ENCODE results near the gene FSTL5. TPM values are rescaled to one million over a fixed set of nuclear protein-coding genes. Genes with fewer than 3 reads are reported as not detected.

Gene FSTL5
- total RNA-seq, 1 experiment from 2014 or later = 1.9 TPM

DNA sequence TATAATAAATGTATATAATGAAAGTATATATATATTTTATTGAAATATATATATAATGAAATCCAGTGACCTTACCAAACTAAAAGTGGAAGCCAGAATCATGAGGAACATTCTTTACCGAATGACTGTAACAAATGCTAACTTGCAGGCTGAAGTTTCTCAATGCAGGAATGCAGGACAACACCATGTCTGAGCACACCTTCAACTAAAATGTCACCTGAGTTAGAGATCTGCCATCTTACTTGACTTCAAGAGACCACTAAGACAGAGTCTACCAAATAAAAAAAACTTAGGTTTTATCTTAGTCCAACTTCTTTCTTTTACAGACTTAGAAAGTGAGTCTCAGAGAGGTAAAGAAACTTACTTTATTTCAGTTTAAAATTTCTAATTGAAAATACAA lies 176.2 kb downstream of the FSTL5 start:
- H3K27me3 Mint-ChIP-seq (ENCODE audit: insufficient read depth, unreplicated experiment) = peaks cover 3% of the 10 kb centered on the region
- Histone ChIP-seq H3K36me3 (ENCODE audit: control insufficient read depth, insufficient read depth, low read length) (no peaks in the 10 kb centered on the region), H3K4me1 (no peaks in the 10 kb centered on the region), H3K27me3 (replicated peaks; ENCODE audit: control insufficient read depth, insufficient read depth, low read length) (no peaks in the 10 kb centered on the region), H3K4me3 (ENCODE audit: low read depth, low read length) (no peak overlapping the region), H3K9me3 (no peaks in the 10 kb centered on the region)
- H3K4me1 Mint-ChIP-seq (ENCODE audit: low read depth, unreplicated experiment) = no peaks in the 10 kb centered on the region
- BruUV-seq (replicated peaks) = no TSS peak
- DNase-seq = no peak
- no peak overlapping the region for H3K4me3 Mint-ChIP-seq (ENCODE audit: unreplicated experiment)
- H3K9me3 Mint-ChIP-seq (ENCODE audit: unreplicated experiment) = no peaks in the 10 kb centered on the region
- CTCF ChIA-PET = no interaction called here
- intact Hi-C loops (cut with micrococcal nuclease; ENCODE audit: unreplicated experiment) = no loop called here
- POLR2A ChIA-PET = no interaction called here
- H3K36me3 Mint-ChIP-seq (ENCODE audit: insufficient read depth, unreplicated experiment) = no peaks in the 10 kb centered on the region
- H3K27ac Mint-ChIP-seq (ENCODE audit: unreplicated experiment) = no peak overlapping the region
- TF ChIP-seq, protein P1, sequence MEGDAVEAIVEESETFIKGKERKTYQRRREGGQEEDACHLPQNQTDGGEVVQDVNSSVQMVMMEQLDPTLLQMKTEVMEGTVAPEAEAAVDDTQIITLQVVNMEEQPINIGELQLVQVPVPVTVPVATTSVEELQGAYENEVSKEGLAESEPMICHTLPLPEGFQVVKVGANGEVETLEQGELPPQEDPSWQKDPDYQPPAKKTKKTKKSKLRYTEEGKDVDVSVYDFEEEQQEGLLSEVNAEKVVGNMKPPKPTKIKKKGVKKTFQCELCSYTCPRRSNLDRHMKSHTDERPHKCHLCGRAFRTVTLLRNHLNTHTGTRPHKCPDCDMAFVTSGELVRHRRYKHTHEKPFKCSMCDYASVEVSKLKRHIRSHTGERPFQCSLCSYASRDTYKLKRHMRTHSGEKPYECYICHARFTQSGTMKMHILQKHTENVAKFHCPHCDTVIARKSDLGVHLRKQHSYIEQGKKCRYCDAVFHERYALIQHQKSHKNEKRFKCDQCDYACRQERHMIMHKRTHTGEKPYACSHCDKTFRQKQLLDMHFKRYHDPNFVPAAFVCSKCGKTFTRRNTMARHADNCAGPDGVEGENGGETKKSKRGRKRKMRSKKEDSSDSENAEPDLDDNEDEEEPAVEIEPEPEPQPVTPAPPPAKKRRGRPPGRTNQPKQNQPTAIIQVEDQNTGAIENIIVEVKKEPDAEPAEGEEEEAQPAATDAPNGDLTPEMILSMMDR (IDR thresholded peaks at IDR 0.05; ENCODE audit: insufficient read depth in 1 of 2, low read depth in 1 of 2, low read length in 1 of 2, severe bottlenecking in 1 of 2, unreplicated experiment in 1 of 2) = no peak

DNA sequence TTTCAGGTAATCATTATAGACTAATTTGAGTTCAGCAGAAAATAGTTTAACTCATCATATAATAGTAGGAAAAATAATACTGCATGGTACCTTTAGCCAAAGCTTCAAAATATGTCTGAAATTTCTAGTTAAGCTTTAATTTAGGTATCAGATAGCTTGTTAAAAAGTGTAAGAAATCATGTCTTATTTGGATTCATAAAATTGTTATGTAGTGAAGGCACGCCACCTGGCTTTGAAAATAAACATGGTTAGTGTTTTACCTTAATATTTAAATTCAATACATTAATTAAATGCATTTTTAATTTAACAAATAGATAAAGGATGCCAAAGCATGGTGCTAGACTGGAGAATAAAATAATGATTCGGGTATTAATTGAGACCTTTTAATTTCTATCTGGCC lies 211.4 kb downstream of the FSTL5 start:
- Mint-ChIP-seq H3K9me3 (ENCODE audit: unreplicated experiment) (no peaks in the 10 kb centered on the region), H3K4me1 (ENCODE audit: low read depth, unreplicated experiment) (no peaks in the 10 kb centered on the region), H3K4me3 (ENCODE audit: unreplicated experiment) (no peak overlapping the region), H3K27me3 (ENCODE audit: insufficient read depth, unreplicated experiment) (no peaks in the 10 kb centered on the region), H3K27ac (ENCODE audit: unreplicated experiment) (no peak overlapping the region), H3K36me3 (ENCODE audit: insufficient read depth, unreplicated experiment) (no peaks in the 10 kb centered on the region)
- no TSS peak for BruUV-seq (replicated peaks)
- TF ChIP-seq, protein P1 (IDR thresholded peaks at IDR 0.05; ENCODE audit: insufficient read depth in 1 of 2, low read depth in 1 of 2, low read length in 1 of 2, severe bottlenecking in 1 of 2, unreplicated experiment in 1 of 2) = no peak
- no peaks in the 10 kb centered on the region for H3K36me3 ChIP-seq (ENCODE audit: control insufficient read depth, insufficient read depth, low read length)
- no peaks in the 10 kb centered on the region for H3K4me1 ChIP-seq
- intact Hi-C loops (cut with micrococcal nuclease; ENCODE audit: unreplicated experiment) = loop anchor here (10.0 kb wide), 1 partner anchor 698 kb away; no protein-coding TSS in a partner anchor
- POLR2A ChIA-PET = no interaction called here
- H3K9me3 ChIP-seq = no peaks in the 10 kb centered on the region
- CTCF ChIA-PET = no interaction called here
- H3K4me3 ChIP-seq (ENCODE audit: low read depth, low read length) = no peak overlapping the region
- no peaks in the 10 kb centered on the region for H3K27me3 ChIP-seq (replicated peaks; ENCODE audit: control insufficient read depth, insufficient read depth, low read length)
- no peak for DNase-seq

DNA sequence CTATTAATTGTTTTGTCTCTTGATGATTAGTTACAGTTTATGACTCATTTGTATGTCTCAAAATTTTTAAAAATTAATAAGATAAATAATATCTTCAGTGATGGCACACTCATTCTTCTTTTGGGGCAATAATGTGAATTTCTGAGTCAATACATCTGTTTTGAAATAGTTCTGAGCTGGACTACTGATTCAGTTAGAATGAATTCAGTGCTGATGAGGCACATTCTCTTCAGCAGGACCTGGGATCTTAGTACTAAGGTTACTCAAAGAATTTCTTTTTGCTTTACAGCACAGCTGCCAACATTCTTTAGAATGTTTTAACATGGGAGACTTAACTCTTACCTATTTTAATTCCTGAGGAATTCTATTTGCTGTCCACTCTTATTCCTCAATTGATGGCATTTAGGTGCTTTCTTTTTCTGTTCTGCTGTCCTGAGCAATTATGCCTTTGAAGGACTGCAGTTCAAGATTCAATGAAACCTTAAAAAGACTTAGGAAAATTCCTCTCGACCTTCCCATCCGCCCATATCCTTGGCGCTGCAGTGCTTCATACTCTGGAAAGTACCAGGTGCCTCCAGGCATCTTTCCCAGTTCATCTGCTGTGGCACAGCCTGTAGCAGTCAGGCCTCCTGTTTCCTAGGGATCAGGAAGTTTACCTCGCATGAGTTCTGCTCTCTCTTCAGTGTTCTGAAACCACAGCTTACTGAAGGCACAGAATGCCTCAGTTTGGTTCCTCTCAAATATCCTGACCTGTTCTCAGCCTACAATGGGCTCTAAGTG lies 213.7 kb downstream of the FSTL5 start:
- H3K4me1 ChIP-seq = no peaks in the 10 kb centered on the region
- no peaks in the 10 kb centered on the region for H3K36me3 ChIP-seq (ENCODE audit: control insufficient read depth, insufficient read depth, low read length)
- no peaks in the 10 kb centered on the region for H3K9me3 Mint-ChIP-seq (ENCODE audit: unreplicated experiment)
- H3K36me3 Mint-ChIP-seq (ENCODE audit: insufficient read depth, unreplicated experiment) = no peaks in the 10 kb centered on the region
- TF ChIP-seq, protein P1 (IDR thresholded peaks at IDR 0.05; ENCODE audit: insufficient read depth in 1 of 2, low read depth in 1 of 2, low read length in 1 of 2, severe bottlenecking in 1 of 2, unreplicated experiment in 1 of 2) = no peak
- ChIA-PET CTCF (no interaction called here), POLR2A (no interaction called here)
- intact Hi-C loops (cut with micrococcal nuclease; ENCODE audit: unreplicated experiment) = loop anchor here (10.0 kb wide), 1 partner anchor 695 kb away; no protein-coding TSS in a partner anchor
- H3K4me3 ChIP-seq (ENCODE audit: low read depth, low read length) = no peak overlapping the region
- H3K4me3 Mint-ChIP-seq (ENCODE audit: unreplicated experiment) = no peak overlapping the region
- no peak overlapping the region for H3K27ac Mint-ChIP-seq (ENCODE audit: unreplicated experiment)
- no peaks in the 10 kb centered on the region for H3K9me3 ChIP-seq
- DNase-seq = no peak
- no TSS peak for BruUV-seq (replicated peaks)
- no peaks in the 10 kb centered on the region for H3K4me1 Mint-ChIP-seq (ENCODE audit: low read depth, unreplicated experiment)
- no peaks in the 10 kb centered on the region for H3K27me3 Mint-ChIP-seq (ENCODE audit: insufficient read depth, unreplicated experiment)
- H3K27me3 ChIP-seq (replicated peaks; ENCODE audit: control insufficient read depth, insufficient read depth, low read length) = no peaks in the 10 kb centered on the region
